Stimulated activated CD8-positive, alpha-beta memory T cell treated with anti-CD3 and anti-CD28 coated beads, Interleukin-2, amount 100 ng/mL, for 48 hours (primary cell): ENCODE results near the gene SERTAD4.
"Not testable (repeated sequence)": the region's sequence is repeated elsewhere in the genome, so short reads cannot be mapped to it uniquely, and the experiment has no call there.

ENCODE experiments used
- DNase-seq, 2 donors: peaks; one replicate each; pipeline ENCODE4 v3.0.0-alpha.2; 2020; ENCODE audit warnings: low read depth in 2 of 2

Gene SERTAD4

GRCh38 chr1:210232511-210233215 lies at the start of gene SERTAD4:
TSS of gene SERTAD4 (plus strand) at chr1:210232796. CDS start at chr1:210237961, 5,165 bp downstream.
- no peak for DNase-seq

GRCh38 chr1:210185063-210185462 lies 47.5 kb upstream of the SERTAD4 start:
- DNase-seq = no peak

- not testable (repeated sequence) for DNase-seq
Measured at GRCh38 chr1:210187849-210188606, 44.6 kb upstream of the SERTAD4 start.

GRCh38 chr1:210189426-210189825 lies 43.2 kb upstream of the SERTAD4 start:
- DNase-seq = no peak

- DNase-seq = no peak
Measured at GRCh38 chr1:210195635-210196160, 36.9 kb upstream of the SERTAD4 start.

- not testable (repeated sequence) for DNase-seq
Measured at GRCh38 chr1:210196266-210196665, 36.3 kb upstream of the SERTAD4 start.

GRCh38 chr1:210198840-210199239 lies 33.8 kb upstream of the SERTAD4 start:
- DNase-seq = no peak

- no peak for DNase-seq
Measured at GRCh38 chr1:210200124-210200736, 32.4 kb upstream of the SERTAD4 start.

GRCh38 chr1:210201681-210202080 lies 30.9 kb upstream of the SERTAD4 start:
- DNase-seq = no peak

- DNase-seq = no peak
Measured at GRCh38 chr1:210207597-210208450, 24.8 kb upstream of the SERTAD4 start.

GRCh38 chr1:210213335-210213734 lies 19.3 kb upstream of the SERTAD4 start:
- no peak for DNase-seq

GRCh38 chr1:210214573-210215409 lies 17.8 kb upstream of the SERTAD4 start:
- DNase-seq = no peak

GRCh38 chr1:210217482-210217881 lies 15.1 kb upstream of the SERTAD4 start:
- no peak for DNase-seq

- DNase-seq = no peak
Measured at GRCh38 chr1:210218047-210218446, 14.5 kb upstream of the SERTAD4 start.

- no peak for DNase-seq
Measured at GRCh38 chr1:210222340-210223006, 10.1 kb upstream of the SERTAD4 start.

GRCh38 chr1:210223226-210223904 lies 9.2 kb upstream of the SERTAD4 start:
- DNase-seq = no peak

GRCh38 chr1:210228158-210228557 lies 4.4 kb upstream of the SERTAD4 start:
- no peak for DNase-seq

- no peak for DNase-seq
Measured at GRCh38 chr1:210230149-210230695, 2.4 kb upstream of the SERTAD4 start.

- DNase-seq = no peak
Measured at GRCh38 chr1:210231846-210232510, 618 bp upstream of the SERTAD4 start.
